ENCODE data around the gene GALR2.
"Not testable (repeated sequence)": the region's sequence is repeated elsewhere in the genome, so short reads cannot be mapped to it uniquely, and the experiment has no call there.

GALR2 gene

DNA sequence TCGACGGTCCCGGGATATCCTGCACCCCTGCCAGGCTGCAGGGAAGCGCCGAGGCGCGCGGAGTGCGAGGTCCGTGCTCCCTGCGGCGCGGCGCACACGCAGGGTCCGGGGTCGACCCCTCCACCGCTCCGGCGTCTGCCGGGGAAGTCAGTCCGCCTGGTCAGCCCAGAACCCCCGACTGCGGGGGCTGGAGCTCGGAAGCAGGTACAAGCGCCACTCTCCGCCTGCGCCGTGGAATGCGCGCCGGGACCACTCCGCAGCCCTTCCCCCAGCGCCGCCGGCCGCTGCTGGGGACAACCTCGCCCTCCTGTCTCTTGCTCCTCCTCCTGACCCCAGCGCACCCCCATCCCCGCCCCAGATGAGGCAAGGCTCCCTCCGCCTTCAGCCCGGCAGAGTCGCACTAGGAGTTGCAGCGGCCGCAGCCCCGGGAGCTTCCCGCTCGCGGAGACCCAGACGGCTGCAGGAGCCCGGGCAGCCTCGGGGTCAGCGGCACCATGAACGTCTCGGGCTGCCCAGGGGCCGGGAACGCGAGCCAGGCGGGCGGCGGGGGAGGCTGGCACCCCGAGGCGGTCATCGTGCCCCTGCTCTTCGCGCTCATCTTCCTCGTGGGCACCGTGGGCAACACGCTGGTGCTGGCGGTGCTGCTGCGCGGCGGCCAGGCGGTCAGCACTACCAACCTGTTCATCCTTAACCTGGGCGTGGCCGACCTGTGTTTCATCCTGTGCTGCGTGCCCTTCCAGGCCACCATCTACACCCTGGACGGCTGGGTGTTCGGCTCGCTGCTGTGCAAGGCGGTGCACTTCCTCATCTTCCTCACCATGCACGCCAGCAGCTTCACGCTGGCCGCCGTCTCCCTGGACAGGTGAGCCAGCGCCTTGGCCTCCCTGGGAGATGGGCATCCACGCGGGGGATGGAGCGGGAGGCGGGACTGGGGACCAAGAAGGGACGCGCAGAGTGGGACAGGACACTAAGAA lies at the start of gene GALR2:
TSS of gene GALR2 (plus strand) at position 392 of the 974 bp plus-strand sequence. CDS start at position 495, 103 bp downstream.
- DNase-seq = no peak

DNA sequence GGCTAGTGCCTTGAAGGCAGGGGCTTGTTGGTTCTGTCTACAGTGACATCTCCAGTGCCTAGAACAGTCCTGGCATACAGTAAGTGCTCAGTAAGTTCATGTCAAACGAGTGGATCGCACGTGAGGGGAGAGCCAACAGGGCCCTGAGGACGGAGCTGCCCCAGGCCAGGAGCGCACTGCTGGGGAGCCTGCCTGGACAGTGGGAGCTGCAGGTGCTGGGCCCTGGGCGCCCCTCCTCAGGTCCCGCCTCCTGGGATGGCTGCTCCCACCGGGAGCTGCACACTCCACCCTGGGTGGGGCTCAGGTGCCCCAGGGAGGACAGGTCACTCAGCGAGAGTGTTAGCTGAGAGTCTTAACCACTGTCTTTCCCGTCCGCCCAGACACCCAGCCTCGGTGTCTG lies 49.3 kb upstream of the GALR2 start:
- DNase-seq = no peak

- DNase-seq = no peak
Measured at GRCh38 chr17:76026714-76027158, 47.8 kb upstream of the GALR2 start.

DNA sequence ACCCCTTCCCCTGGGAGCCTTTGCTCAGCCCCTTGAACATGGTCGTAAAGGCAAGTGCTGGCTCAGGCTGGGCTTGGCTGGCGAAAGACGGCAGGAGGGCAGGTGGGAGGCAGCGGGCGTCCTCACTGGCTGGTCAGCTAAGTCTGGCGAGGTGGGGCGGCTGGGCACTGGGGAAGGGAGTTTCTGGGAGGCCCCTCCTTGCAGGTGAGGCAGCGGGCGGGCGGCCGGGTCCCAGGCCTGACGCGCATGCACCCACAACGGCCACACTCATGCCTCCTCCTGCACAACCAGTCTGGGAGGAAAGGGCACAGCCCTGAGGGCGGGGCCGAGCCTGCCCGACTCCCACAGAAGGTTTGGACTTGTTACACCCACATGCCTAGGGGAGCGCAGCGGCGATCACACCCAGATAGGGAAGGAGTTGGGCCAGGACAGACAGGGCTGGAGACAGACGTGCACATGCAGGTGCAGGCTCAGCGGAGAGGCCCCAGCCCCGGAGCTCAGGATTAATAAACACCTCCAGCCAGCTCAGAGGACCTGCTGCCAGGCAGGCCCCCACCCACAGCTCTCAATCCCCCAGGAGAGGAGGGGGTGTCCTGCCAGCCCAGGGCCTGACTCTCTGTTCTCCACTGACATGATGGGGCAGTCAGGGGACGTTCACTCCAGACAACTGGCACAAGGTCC lies 47.3 kb upstream of the GALR2 start, which contains the start of gene EVPL:
TSS of gene EVPL (minus strand) at position 148 of the 681 bp plus-strand sequence. CDS start at position 40, 108 bp downstream.
- no peak for DNase-seq

- DNase-seq = peak; percentile 50 to 85
Measured at GRCh38 chr17:76032073-76032779, 42.4 kb upstream of the GALR2 start.

- no peak for DNase-seq
Measured at GRCh38 chr17:76032780-76033108, 41.8 kb upstream of the GALR2 start.

DNA sequence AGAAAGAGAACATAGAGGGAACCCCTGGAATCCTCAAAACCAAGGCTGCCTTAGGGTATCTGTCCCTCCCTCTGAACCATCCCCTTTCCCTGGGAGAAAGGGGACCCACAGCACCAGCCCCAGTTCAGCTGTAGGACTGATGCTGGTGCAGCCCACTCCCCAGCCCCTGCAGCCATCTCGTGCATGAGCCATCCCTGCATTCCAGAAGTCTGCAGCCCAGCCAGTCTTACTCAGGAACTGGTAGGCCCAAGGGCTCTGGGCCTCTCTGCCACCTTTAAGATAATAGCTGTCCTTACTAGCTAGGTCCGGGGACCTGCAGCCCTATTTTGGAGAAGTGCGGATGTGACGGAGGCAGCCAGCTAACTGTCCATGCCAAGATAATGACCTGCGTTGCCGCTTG lies 41.4 kb upstream of the GALR2 start:
- DNase-seq = no peak

DNA sequence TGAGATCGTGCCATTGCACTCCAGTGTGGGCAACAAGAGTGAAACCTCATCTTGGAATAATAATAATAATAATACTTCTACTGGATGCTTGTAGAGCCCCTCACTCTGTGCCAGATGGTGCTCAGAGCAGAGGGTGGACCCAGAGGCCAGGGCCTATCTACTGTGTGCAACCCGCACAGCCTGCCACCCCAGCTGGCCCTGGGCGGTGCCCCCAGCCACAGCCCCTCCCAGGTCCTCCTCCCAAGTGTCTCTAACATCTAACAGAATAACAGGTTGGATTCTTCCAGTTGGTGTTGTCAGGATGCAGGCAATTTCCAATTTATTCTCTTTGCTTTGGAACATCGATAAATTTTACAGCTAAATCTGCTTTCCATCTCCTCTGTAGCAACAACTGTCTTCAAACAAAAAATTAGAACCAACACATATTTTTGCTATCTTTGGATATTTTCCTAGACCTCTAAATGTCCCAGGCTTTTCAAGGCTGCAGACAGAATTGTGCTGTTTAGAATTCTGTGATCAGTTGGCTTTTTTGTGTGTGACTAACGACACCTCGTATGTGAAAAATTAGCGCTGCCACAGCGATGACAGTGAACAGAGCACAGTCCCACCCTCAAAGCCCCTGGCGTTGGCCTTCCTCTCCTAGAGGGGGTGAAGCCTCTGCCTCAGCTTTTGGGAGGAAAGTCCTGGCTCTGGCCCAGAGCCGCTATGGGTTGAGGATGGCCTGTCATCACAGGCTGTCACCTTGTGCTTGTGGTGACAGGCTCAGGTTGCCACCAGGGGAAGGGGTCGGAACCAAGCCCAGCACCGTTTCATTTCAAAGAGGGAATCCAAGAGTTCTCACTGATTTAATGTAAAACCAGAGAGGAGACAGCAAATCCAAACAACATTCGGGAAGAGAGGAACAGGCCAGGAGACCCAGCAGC lies 39.9 kb upstream of the GALR2 start:
- DNase-seq = peak; percentile 87 to 94

- DNase-seq = no peak
Measured at GRCh38 chr17:76036497-76037261, 37.9 kb upstream of the GALR2 start.

DNA sequence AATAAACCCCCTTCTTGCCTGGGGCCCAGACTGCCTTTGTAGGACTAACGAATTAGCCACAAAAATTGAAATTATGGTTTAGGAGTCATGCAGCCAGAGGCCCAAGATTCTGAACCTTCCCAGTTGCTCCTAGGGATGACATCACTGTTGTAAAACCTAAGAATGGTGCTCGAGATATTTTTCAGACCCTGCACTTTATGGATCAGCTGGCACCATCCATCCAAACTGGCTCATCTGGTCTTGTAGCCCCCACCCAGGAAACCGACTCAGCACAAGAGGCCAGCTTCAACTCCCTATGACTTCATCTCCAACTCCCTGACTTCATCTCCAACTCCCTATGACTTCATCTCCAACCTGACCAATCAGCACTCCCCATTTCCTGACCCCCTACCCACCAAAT lies 36.5 kb upstream of the GALR2 start:
- no peak for DNase-seq

DNA sequence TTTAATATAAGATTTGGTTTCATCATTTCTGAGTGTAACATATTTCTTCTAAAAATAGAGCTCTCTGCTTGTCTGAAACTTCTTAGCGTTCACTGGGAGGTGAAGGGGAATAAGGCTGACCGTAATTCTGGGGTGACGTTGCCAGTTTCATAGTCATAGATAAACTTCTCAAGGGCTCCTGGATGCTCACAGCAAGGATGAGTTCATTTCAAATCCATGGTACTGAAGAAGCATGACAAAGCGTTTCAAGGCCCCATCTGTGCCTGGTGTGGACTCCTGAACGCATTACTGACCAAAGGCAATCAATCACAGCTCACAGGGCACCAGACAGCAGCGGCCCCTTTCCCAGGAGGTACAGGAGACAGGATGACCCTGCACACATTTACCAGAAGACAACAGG lies 35.5 kb upstream of the GALR2 start:
- no peak for DNase-seq

GRCh38 chr17:76040376-76040775 lies 34.2 kb upstream of the GALR2 start:
- no peak for DNase-seq

- not testable (repeated sequence) for DNase-seq
Measured at GRCh38 chr17:76042868-76043267, 31.7 kb upstream of the GALR2 start.

DNA sequence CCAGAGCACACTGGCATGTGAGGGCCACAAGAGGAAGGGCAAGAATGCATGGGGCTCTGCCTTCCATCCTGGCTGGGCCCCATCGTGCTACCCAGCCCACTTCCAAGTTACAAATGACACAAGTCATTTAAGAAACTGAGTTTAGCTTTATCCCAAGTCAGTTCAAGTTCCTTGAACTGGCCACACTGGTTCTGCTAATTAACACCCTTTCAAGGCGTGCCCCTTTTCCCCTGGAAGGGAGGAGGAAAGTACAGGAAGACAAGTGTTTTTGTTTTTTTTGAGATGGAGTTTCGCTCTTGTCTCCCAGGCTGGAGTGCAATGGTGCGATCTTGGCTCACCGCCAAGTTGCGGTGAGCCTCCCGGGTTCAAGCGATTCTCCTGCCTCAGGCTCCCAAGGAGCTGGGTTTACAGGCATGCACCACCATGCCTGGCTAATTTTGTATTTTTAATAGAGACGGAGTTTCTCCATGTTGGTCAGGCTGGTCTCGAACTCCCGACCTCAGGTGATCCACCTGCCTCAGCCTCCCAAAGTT lies 30.0 kb upstream of the GALR2 start:
- not testable (repeated sequence) for DNase-seq

GRCh38 chr17:76046064-76046463 lies 28.5 kb upstream of the GALR2 start:
- DNase-seq = no peak

DNA sequence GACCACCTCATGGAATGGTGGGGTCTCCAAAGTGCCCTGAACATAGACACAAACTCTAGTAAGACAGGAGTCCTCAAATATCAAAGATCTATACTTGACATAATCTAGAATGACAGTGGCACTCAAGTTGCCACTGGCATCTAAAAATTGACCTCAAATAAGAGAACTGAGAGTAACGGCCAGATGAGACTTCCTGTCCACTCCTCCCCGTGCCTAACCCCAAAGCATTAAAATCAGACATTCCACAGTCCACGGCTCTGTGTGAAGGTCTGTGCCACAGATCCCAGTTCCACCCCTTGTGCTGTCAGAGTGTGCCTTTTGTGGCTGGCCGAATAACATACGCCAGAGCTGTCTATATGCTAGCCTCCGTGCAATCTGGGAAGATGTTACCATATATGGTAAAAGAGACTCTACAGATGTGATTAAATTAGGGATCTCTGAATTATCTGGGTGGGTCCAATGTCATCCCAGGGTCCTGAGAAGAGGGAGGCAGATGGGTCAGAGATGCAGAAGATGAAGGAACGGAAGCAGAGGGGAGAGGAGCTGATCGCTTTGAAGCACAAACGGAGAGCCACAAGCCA lies 26.5 kb upstream of the GALR2 start:
- no peak for DNase-seq

DNA sequence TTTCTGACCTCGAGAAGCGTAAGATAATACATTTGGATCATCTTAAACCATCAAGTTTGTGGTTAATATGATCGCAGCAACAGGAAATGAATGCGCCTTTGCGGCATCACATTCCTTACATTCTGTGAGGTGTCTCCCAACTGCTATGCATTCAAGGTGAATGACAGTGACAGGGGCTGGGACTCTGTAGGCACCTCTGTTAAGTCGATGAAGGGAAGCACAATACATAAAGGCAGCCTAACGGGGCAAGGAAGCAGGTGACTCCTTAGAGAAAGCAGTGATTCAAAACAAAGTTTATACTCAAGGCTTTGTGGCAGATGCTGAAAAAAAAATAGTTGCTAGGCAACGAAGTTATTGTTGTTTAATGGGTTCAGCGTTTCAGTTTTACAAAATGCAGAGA lies 25.9 kb upstream of the GALR2 start:
- DNase-seq = no peak

DNA sequence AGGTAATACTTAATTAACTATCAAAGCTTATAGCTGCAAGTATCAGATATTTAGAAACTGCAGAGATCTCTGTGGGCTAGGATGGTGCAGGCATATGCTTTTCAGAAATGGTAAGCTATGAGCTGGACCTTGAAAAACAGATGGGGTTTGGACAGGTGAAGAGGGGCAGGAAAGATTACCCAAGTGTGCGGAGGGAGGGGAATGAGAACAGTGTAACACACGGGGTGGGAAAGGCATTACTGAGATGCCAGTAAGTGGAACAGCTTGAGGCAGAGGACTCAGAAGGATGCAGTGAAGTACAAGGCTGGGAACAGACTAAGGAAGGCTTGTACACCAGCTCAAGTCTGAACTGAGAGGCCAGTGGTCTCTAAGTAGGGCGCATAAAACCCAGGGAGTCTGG lies 25.3 kb upstream of the GALR2 start:
- peak in 1 of 2 experiments; percentile 20 for DNase-seq

- DNase-seq = no peak
Measured at GRCh38 chr17:76049836-76050537, 24.6 kb upstream of the GALR2 start.
